Activated naive CD4-positive, alpha-beta T cell treated with anti-CD3 and anti-CD28 coated beads for 36 hours (primary cell): ENCODE results near the gene LMNTD2. TPM values are rescaled to one million over a fixed set of nuclear protein-coding genes. Genes with fewer than 3 reads are reported as not detected.

ENCODE experiments used
- CTCF ChIA-PET: fragments of 350-600 bp; sonication (Branson Sonifier 250); formaldehyde crosslinking; loops from one replicate; lab custom pipeline; 2021; ENCODE audit warnings: antibody characterized with exemption; lab: Charles Lee
- DNase-seq: peaks from one replicate; pipeline ENCODE4 v3.0.0-alpha.2; 2020
- H3K27ac Mint-ChIP-seq: one replicate; pipeline ENCODE4 v1.8.0; 2021; ENCODE audit warnings: mild to moderate bottlenecking, mixed read lengths
- H3K27me3 Mint-ChIP-seq: one replicate; pipeline ENCODE4 v1.8.0; 2021; ENCODE audit warnings: low read depth, mixed read lengths
- H3K36me3 Mint-ChIP-seq: one replicate; pipeline ENCODE4 v1.8.0; 2021; ENCODE audit warnings: low read depth, mixed read lengths
- H3K4me1 Mint-ChIP-seq: one replicate; pipeline ENCODE4 v1.8.0; 2021; ENCODE audit warnings: low read depth, mixed read lengths
- H3K4me3 Mint-ChIP-seq: one replicate; pipeline ENCODE4 v1.8.0; 2021; ENCODE audit warnings: mild to moderate bottlenecking, moderate library complexity, mixed read lengths
- H3K9me3 Mint-ChIP-seq: one replicate; pipeline ENCODE4 v1.8.0; 2021; ENCODE audit warnings: mixed read lengths
- intact Hi-C: fragments of 100-400 bp; cut with micrococcal nuclease; formaldehyde crosslinking; loops from one replicate; pipeline ENCODE4 v1.15.1; 2023
- total RNA-seq, 2 experiments: library from RNA; stranded (reverse); gene quantifications; one replicate each; pipeline ENCODE4 v1.2.3, GENCODE V29; 2021

Gene LMNTD2
- total RNA-seq, 2 experiments from 2014 or later, result 4.5 to 5.2 TPM

DNA sequence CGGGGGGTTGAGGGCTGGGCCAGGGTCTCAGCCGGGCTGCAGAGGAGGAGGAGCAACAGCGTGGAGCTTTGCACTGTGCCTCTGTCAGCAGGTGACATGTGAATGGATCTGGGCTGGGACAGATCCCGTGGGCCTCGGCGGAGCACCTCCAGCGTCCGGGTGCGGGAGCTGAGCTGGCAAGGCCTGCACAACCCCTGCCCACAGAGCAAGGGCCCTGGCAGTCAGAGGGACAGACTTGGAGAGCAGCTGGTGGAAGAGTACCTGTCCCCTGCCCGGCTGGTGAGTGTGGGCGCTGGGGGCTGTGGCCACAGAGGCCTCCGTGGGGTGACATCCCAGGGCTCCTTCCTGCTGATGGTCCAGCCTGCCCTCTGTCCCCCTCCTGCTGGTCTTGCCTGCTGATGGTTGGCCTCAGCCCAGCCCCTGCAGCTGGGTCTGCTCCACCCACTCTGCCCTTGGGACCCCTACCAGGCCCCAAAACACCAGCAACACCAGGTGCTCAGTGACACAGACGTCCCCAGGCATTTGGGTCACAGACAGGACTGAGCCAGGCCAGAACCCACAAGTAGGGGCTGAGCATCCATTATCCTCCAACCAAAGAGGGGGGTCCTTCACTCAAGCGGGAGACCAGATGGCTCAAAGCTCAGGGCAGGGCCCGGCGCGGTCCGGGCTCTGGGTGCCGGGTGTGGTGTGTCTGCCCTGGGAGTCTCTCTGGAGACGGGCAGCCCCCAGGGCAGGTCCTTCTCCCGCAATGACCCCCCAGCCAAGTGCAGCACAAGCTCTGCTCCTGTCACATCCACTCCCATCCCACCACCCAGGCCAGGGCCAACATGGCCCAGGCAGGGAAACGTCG is 19.7 kb downstream of the LMNTD2 start:
- peaks cover 4% of the 10 kb centered on the region for H3K4me1 Mint-ChIP-seq
- H3K9me3 Mint-ChIP-seq, result no peaks in the 10 kb centered on the region
- no peaks in the 10 kb centered on the region for H3K27me3 Mint-ChIP-seq
- H3K4me3 Mint-ChIP-seq, result no peak overlapping the region
- intact Hi-C loops, result no loop called here
- H3K27ac Mint-ChIP-seq, result no peak overlapping the region
- CTCF ChIA-PET, result interaction anchor here (0.6 kb wide), 1 partner anchor 191 kb away, joined by 3 read pairs; no protein-coding TSS in a partner anchor
- DNase-seq, result no peak
- no peaks in the 10 kb centered on the region for H3K36me3 Mint-ChIP-seq

- DNase-seq, result no peak
- Mint-ChIP-seq H3K27ac (no peak overlapping the region), H3K27me3 (no peaks in the 10 kb centered on the region), H3K36me3 (no peaks in the 10 kb centered on the region), H3K9me3 (no peaks in the 10 kb centered on the region), H3K4me3 (no peak overlapping the region), H3K4me1 (peaks cover 4% of the 10 kb centered on the region)
- CTCF ChIA-PET, result no interaction called here
- intact Hi-C loops, result no loop called here
Observed at GRCh38 chr11:539971-540481, 20.5 kb downstream of the LMNTD2 start.

DNA sequence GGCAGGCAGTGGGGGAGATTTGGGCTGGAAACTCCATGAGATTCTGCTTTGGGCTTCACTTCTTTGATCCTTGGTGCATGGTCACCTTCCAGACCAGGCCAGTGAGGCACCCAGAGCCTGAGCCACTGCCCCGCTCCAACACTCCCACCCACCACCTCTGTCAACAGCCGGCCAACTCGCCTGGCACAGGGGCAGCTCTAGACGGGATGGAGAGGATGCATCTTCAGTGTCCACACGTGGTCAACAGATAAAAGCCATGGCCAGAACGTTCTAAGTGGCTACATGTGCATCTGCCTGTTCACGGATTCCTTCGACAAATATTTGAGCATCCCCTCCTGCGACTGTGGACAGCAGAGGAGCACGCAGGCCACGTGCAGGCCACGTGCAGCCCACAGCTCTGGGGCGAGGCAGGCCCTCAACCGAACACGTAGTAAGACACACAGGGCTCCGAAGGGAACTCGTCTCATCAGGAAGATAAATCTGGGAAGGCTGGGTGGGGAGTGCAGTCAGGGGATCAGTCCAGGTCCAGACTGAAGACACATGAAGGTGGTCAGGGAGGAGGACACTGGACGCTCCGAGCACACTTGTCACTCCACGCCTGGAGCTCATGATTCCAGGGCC is 22.0 kb downstream of the LMNTD2 start:
- CTCF ChIA-PET, result no interaction called here
- intact Hi-C loops, result no loop called here
- no peak for DNase-seq
- Mint-ChIP-seq H3K27me3 (no peaks in the 10 kb centered on the region), H3K36me3 (no peaks in the 10 kb centered on the region), H3K27ac (no peak overlapping the region), H3K9me3 (no peaks in the 10 kb centered on the region), H3K4me3 (no peak overlapping the region), H3K4me1 (peaks cover 7% of the 10 kb centered on the region)

DNA sequence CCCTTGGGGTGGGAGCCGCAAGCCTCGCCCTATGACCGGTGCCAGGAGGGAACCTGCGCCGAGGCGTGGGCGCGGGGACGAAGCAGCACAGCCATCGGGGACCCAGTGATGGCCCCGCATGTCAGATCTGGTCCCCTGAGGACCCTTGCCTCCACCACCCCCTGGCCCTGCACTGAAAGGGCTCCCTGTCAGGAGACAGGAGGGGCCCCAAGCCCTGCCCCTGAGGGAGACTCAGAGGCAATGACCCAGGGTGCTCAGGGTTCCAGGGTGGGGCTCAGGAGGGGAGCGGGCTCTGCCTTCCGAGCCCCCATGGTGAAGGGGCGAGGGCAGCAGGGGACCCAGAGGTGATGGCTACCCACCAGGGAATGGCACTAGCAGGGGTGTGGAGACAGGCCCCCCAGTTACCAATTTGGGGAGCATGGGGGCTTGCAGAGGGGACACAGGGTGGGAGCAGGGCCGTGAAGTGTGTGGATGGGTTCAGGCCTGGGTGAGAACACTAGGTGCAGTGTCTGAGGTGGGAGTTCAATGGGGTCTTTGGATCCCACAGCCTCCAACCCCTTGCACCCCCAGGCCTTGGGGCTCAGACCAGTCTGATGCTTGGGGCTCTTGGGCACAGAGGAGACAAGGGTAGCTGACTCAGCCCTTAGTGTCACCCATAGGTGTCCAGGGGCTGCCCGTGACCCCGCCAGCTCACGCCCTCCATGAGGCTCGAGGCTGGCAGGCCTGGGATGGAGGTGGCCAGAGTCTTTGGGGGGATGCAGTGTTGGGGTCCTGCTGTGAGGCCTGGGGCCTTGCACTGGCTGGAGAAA is 22.7 kb downstream of the LMNTD2 start:
- Mint-ChIP-seq H3K27me3 (no peaks in the 10 kb centered on the region), H3K9me3 (no peaks in the 10 kb centered on the region), H3K36me3 (no peaks in the 10 kb centered on the region), H3K4me3 (peak overlapping the region; percentile 88), H3K27ac (no peak overlapping the region), H3K4me1 (peaks cover 7% of the 10 kb centered on the region)
- intact Hi-C loops, result loop anchor here (2.0 kb wide), 1 partner anchor 75 kb away; no protein-coding TSS in a partner anchor
- DNase-seq, result no peak
- CTCF ChIA-PET, result no interaction called here

DNA sequence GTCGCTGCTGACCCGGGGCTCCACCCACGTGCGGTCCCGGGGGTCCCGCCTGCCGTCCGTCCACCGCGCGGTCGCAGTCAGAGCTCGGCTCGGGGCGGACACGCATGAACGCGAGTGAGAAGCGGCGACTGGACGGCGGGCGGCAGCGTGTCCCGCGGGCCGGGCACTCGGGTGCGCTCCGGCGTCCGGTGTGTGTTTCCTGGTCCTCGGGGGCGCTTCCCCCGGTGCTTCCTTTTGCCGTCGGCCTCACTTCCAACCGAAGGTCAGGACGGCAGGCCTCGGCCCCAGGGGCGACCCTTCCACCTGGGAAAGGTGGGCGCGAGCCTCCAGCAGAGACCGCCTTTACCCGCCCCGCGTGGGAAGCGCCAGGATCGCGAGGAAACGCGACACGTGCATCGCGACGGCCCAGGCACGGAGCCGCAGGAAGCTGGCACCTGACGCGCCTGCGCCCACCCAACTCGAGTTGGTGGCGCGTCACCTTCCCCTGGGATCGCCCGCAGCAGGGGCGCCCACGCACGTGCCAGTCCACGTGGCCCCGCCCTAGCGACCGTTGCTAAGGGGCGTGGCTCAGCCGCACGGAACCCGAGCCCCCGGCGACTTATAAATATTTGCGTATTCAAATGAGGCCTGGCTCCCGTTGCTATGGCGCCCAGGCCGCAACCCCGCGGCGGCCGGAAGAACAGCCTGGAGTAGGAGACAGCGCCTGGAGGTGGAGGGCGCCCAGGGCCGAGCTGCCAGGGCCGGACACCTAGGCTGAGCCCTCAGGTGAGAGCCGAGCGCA is 23.5 kb downstream of the LMNTD2 start, which contains the start of gene LRRC56:
TSS of gene LRRC56 (plus strand) at position 687 of the 781 bp plus-strand sequence. CDS start 3,158 bp downstream, outside the sequence.
- Mint-ChIP-seq H3K9me3 (no peaks in the 10 kb centered on the region), H3K4me1 (peaks cover 7% of the 10 kb centered on the region), H3K27me3 (no peaks in the 10 kb centered on the region), H3K4me3 (peak within 1 kb of the TSS; percentile 88), H3K27ac (peak within 1 kb of the TSS; percentile 69), H3K36me3 (peaks cover under 1% of the 10 kb centered on the region)
- CTCF ChIA-PET, result interaction anchor here (1.3 to 6.1 kb wide), 3 partner anchors 18 to 89 kb away, joined by 3 to 34 read pairs (median 4); no protein-coding TSS in a partner anchor
- DNase-seq, result peak; percentile 85
- intact Hi-C loops, result loop anchor here (2.0 kb wide), 1 partner anchor 76 kb away; no protein-coding TSS in a partner anchor

DNA sequence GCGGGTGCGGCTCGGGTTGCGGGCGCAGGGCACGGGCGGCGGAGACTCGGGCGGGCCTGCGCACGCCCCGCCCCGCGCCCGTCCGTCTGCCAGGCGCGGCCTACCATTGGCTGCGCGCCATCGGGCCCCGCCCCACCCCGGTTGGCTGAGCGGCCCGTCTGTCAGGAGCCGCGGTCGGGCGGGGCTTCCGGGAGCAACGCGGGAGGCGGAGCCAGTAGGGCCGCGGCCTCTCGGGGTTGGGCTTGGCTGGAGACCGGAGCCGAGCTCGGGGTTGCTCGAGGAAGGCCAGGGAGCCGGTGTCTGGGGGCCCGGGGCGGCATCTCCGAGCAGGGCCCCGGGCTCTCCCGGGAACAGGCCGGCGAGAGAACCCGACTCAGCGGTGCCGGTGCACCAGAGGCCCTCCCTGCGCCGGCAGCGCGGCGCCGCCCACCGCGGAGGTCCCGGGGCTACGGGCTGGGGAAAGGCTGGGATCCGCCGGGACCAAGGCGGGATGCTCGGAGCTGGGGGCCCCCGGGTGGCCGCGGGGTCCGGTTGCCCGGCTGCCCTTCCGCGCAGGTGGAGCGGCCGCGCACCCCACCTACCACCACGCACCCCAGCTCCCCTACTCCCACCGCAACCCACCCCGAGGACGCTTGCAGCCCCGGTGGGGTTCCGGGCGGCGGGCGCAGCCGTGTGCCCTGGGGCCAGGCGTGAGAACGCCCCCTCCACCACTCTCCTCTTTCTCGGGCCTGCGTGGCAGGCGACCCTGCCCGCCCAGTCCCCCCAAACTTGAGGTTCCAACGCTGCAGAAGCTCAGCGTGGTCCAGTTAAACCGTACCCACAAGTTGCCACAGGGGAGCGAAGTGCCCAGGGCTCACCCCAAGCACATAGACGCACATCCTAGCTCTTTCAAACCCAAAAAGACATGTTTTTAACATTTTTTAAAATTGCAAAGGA is 24.8 kb downstream of the LMNTD2 start, which contains the start of gene HRAS:
TSS of gene HRAS (minus strand) at position 58 of the 936 bp plus-strand sequence.
- intact Hi-C loops, result loop anchor here (1.0 to 2.0 kb wide), 4 partner anchors 17 to 77 kb away; partner anchors contain the start of genes PHRF1 and RNH1
- CTCF ChIA-PET, result interaction anchor here (0.7 to 6.1 kb wide), 5 partner anchors 17 to 119 kb away, joined by 3 to 34 read pairs (median 3); no protein-coding TSS in a partner anchor
- Mint-ChIP-seq H3K27ac (peak within 1 kb of the TSS; percentile 69), H3K4me1 (peaks cover 7% of the 10 kb centered on the region), H3K27me3 (no peaks in the 10 kb centered on the region), H3K9me3 (no peaks in the 10 kb centered on the region), H3K36me3 (peaks cover 4% of the 10 kb centered on the region), H3K4me3 (peak within 1 kb of the TSS; percentile 88)
- DNase-seq, result peak; percentile 94

- CTCF ChIA-PET, result interaction anchor here (1.2 to 6.1 kb wide), 3 partner anchors 16 to 119 kb away, joined by 3 to 34 read pairs (median 4); no protein-coding TSS in a partner anchor
Observed at GRCh38 chr11:535210-535518, 25.4 kb downstream of the LMNTD2 start.

GRCh38 chr11:534396-535209 is 25.9 kb downstream of the LMNTD2 start:
- intact Hi-C loops, result loop anchor here (1.0 kb wide), 3 partner anchors 16 to 42 kb away; partner anchors contain the start of genes PHRF1 and RNH1
- Mint-ChIP-seq H3K36me3 (peaks cover 4% of the 10 kb centered on the region), H3K27ac (no peak overlapping the region), H3K4me1 (peaks cover 7% of the 10 kb centered on the region), H3K4me3 (peak overlapping the region; percentile 70), H3K27me3 (no peaks in the 10 kb centered on the region), H3K9me3 (no peaks in the 10 kb centered on the region)
- CTCF ChIA-PET, result interaction anchor here (0.9 to 6.1 kb wide), 2 partner anchors 16 to 18 kb away, joined by 5 to 34 read pairs; no protein-coding TSS in a partner anchor
- peak; percentile 33 for DNase-seq

More at GRCh38 chr11:535210-535518, 25.4 kb downstream of the LMNTD2 start:
- intact Hi-C loops, result loop anchor here (1.0 kb wide), 3 partner anchors 17 to 41 kb away; partner anchors contain the start of genes PHRF1 and RNH1
- DNase-seq, result no peak
- Mint-ChIP-seq H3K4me3 (no peak overlapping the region), H3K36me3 (peaks cover 4% of the 10 kb centered on the region), H3K4me1 (peaks cover 7% of the 10 kb centered on the region), H3K27ac (no peak overlapping the region), H3K27me3 (no peaks in the 10 kb centered on the region), H3K9me3 (no peaks in the 10 kb centered on the region)

DNA sequence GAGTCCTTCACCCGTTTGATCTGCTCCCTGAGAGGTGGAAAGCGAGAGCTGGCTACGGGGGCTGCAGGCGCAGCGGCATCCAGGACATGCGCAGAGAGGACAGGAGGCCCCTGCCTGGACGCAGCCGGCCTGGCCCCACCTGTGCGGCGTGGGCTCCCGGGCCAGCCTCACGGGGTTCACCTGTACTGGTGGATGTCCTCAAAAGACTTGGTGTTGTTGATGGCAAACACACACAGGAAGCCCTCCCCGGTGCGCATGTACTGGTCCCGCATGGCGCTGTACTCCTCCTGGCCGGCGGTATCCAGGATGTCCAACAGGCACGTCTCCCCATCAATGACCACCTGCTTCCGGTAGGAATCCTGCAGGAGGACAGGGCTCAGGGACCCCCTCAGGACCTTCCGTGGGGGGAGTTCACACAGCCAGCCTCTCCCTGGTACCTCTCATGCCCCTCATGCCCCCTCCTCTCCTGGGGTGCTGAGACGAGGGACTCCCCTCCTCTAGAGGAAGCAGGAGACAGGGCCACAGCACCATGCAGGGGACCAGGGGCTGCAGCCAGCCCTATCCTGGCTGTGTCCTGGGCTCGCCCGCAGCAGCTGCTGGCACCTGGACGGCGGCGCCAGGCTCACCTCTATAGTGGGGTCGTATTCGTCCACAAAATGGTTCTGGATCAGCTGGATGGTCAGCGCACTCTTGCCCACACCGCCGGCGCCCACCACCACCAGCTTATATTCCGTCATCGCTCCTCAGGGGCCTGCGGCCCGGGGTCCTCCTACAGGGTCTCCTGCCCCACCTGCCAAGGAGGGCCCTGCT is 26.7 kb downstream of the LMNTD2 start:
- no peak overlapping the region for H3K27ac Mint-ChIP-seq
- intact Hi-C loops, result no loop called here
- CTCF ChIA-PET, result interaction anchor here (0.9 to 6.1 kb wide), 3 partner anchors 13 to 17 kb away, joined by 4 to 34 read pairs (median 5); no protein-coding TSS in a partner anchor
- DNase-seq, result no peak
- no peaks in the 10 kb centered on the region for H3K27me3 Mint-ChIP-seq
- no peaks in the 10 kb centered on the region for H3K9me3 Mint-ChIP-seq
- H3K4me1 Mint-ChIP-seq, result peaks cover 7% of the 10 kb centered on the region
- H3K4me3 Mint-ChIP-seq, result peak overlapping the region; percentile 21
- H3K36me3 Mint-ChIP-seq, result peaks cover 4% of the 10 kb centered on the region
